Dendritic cell treated with granulocyte-macrophage colony-stimulating factor and Interleukin-4, amounts not matched to agents 40 ng/mL and 50 ng/mL, for 4 days (primary cell): Measurements from ENCODE around the gene ASCL2.

ENCODE experiments used
- H3K27ac Mint-ChIP-seq: one replicate; pipeline ENCODE4 v1.8.0; 2022; ENCODE audit warnings: mild to moderate bottlenecking, mixed read lengths
- H3K27me3 Mint-ChIP-seq: one replicate; pipeline ENCODE4 v1.8.0; 2022; ENCODE audit warnings: mild to moderate bottlenecking, mixed read lengths
- H3K36me3 Mint-ChIP-seq: one replicate; pipeline ENCODE4 v1.8.0; 2022; ENCODE audit warnings: low read depth, mixed read lengths
- H3K4me1 Mint-ChIP-seq: one replicate; pipeline ENCODE4 v1.8.0; 2022; ENCODE audit warnings: low read depth, mixed read lengths
- H3K4me3 Mint-ChIP-seq: one replicate; pipeline ENCODE4 v1.8.0; 2022; ENCODE audit warnings: mild to moderate bottlenecking, moderate library complexity, mixed read lengths
- H3K9me3 Mint-ChIP-seq: one replicate; pipeline ENCODE4 v1.8.0; 2022; ENCODE audit warnings: mixed read lengths
- intact Hi-C: fragments of 100-400 bp; cut with micrococcal nuclease; formaldehyde crosslinking; loops from one replicate; pipeline ENCODE4 v1.15.0; 2022

The ASCL2 gene

GRCh38 chr11:2260491-2261364 is 9.7 kb downstream of the ASCL2 start:
- Mint-ChIP-seq H3K4me3 (no peak overlapping the region), H3K4me1 (peaks cover 14% of the 10 kb centered on the region), H3K36me3 (no peaks in the 10 kb centered on the region), H3K27me3 (peaks cover 32% of the 10 kb centered on the region), H3K27ac (no peak overlapping the region), H3K9me3 (no peaks in the 10 kb centered on the region)
- intact Hi-C loops, result no loop called here

- Mint-ChIP-seq H3K27ac (no peak overlapping the region), H3K4me3 (no peak overlapping the region), H3K27me3 (peaks cover 32% of the 10 kb centered on the region), H3K36me3 (no peaks in the 10 kb centered on the region), H3K4me1 (peaks cover 8% of the 10 kb centered on the region), H3K9me3 (no peaks in the 10 kb centered on the region)
- intact Hi-C loops, result no loop called here
Observed at GRCh38 chr11:2259897-2260451, 10.4 kb downstream of the ASCL2 start.

- H3K27me3 Mint-ChIP-seq, result peaks cover 34% of the 10 kb centered on the region
- peaks cover 2% of the 10 kb centered on the region for H3K4me1 Mint-ChIP-seq
- H3K4me3 Mint-ChIP-seq, result no peak overlapping the region
- no peaks in the 10 kb centered on the region for H3K36me3 Mint-ChIP-seq
- no peak overlapping the region for H3K27ac Mint-ChIP-seq
- no peaks in the 10 kb centered on the region for H3K9me3 Mint-ChIP-seq
- intact Hi-C loops, result no loop called here
Observed at GRCh38 chr11:2259466-2259830, 10.9 kb downstream of the ASCL2 start.

- no peaks in the 10 kb centered on the region for H3K4me1 Mint-ChIP-seq
- H3K4me3 Mint-ChIP-seq, result no peak overlapping the region
- peaks cover 34% of the 10 kb centered on the region for H3K27me3 Mint-ChIP-seq
- no peaks in the 10 kb centered on the region for H3K36me3 Mint-ChIP-seq
- no peak overlapping the region for H3K27ac Mint-ChIP-seq
- H3K9me3 Mint-ChIP-seq, result no peaks in the 10 kb centered on the region
- intact Hi-C loops, result no loop called here
Observed at GRCh38 chr11:2258501-2259465, 11.6 kb downstream of the ASCL2 start.

- no peaks in the 10 kb centered on the region for H3K4me1 Mint-ChIP-seq
- intact Hi-C loops, result no loop called here
- no peak overlapping the region for H3K4me3 Mint-ChIP-seq
- no peaks in the 10 kb centered on the region for H3K9me3 Mint-ChIP-seq
- no peaks in the 10 kb centered on the region for H3K36me3 Mint-ChIP-seq
- H3K27ac Mint-ChIP-seq, result no peak overlapping the region
- peaks cover 34% of the 10 kb centered on the region for H3K27me3 Mint-ChIP-seq
Observed at GRCh38 chr11:2256951-2257700, 13.3 kb downstream of the ASCL2 start.

GRCh38 chr11:2256293-2256913 is 14.0 kb downstream of the ASCL2 start:
- H3K27me3 Mint-ChIP-seq, result peaks cover 30% of the 10 kb centered on the region
- no peak overlapping the region for H3K4me3 Mint-ChIP-seq
- H3K4me1 Mint-ChIP-seq, result no peaks in the 10 kb centered on the region
- no peaks in the 10 kb centered on the region for H3K36me3 Mint-ChIP-seq
- no peaks in the 10 kb centered on the region for H3K9me3 Mint-ChIP-seq
- intact Hi-C loops, result no loop called here
- H3K27ac Mint-ChIP-seq, result no peak overlapping the region

GRCh38 chr11:2252018-2252417 is 18.4 kb downstream of the ASCL2 start:
- H3K36me3 Mint-ChIP-seq, result no peaks in the 10 kb centered on the region
- intact Hi-C loops, result no loop called here
- no peaks in the 10 kb centered on the region for H3K4me1 Mint-ChIP-seq
- peaks cover 29% of the 10 kb centered on the region for H3K27me3 Mint-ChIP-seq
- H3K27ac Mint-ChIP-seq, result no peak overlapping the region
- H3K9me3 Mint-ChIP-seq, result no peaks in the 10 kb centered on the region
- no peak overlapping the region for H3K4me3 Mint-ChIP-seq

GRCh38 chr11:2251138-2251537 is 19.2 kb downstream of the ASCL2 start:
- intact Hi-C loops, result no loop called here
- Mint-ChIP-seq H3K27me3 (peaks cover 26% of the 10 kb centered on the region), H3K27ac (no peak overlapping the region), H3K4me3 (no peak overlapping the region), H3K9me3 (no peaks in the 10 kb centered on the region), H3K4me1 (no peaks in the 10 kb centered on the region), H3K36me3 (no peaks in the 10 kb centered on the region)

- peaks cover 26% of the 10 kb centered on the region for H3K27me3 Mint-ChIP-seq
- H3K4me3 Mint-ChIP-seq, result no peak overlapping the region
- no peaks in the 10 kb centered on the region for H3K4me1 Mint-ChIP-seq
- intact Hi-C loops, result no loop called here
- H3K36me3 Mint-ChIP-seq, result no peaks in the 10 kb centered on the region
- no peaks in the 10 kb centered on the region for H3K9me3 Mint-ChIP-seq
- no peak overlapping the region for H3K27ac Mint-ChIP-seq
Observed at GRCh38 chr11:2250485-2250884, 19.9 kb downstream of the ASCL2 start.

GRCh38 chr11:2250041-2250440 is 20.3 kb downstream of the ASCL2 start:
- H3K27ac Mint-ChIP-seq, result no peak overlapping the region
- intact Hi-C loops, result no loop called here

GRCh38 chr11:2249189-2249916 is 21.0 kb downstream of the ASCL2 start:
- Mint-ChIP-seq H3K4me3 (no peak overlapping the region), H3K36me3 (no peaks in the 10 kb centered on the region)

More at GRCh38 chr11:2250041-2250440, 20.3 kb downstream of the ASCL2 start:
- H3K4me3 Mint-ChIP-seq, result no peak overlapping the region
- no peaks in the 10 kb centered on the region for H3K36me3 Mint-ChIP-seq
- no peaks in the 10 kb centered on the region for H3K4me1 Mint-ChIP-seq
- peaks cover 29% of the 10 kb centered on the region for H3K27me3 Mint-ChIP-seq
- H3K9me3 Mint-ChIP-seq, result no peaks in the 10 kb centered on the region

GRCh38 chr11:2248762-2249161 is 21.6 kb downstream of the ASCL2 start:
- Mint-ChIP-seq H3K27me3 (peaks cover 37% of the 10 kb centered on the region), H3K27ac (no peak overlapping the region), H3K9me3 (no peaks in the 10 kb centered on the region), H3K36me3 (no peaks in the 10 kb centered on the region), H3K4me1 (no peaks in the 10 kb centered on the region), H3K4me3 (no peak overlapping the region)
- intact Hi-C loops, result no loop called here

More at GRCh38 chr11:2249189-2249916, 21.0 kb downstream of the ASCL2 start:
- H3K4me1 Mint-ChIP-seq, result no peaks in the 10 kb centered on the region
- H3K27me3 Mint-ChIP-seq, result peaks cover 33% of the 10 kb centered on the region
- no peak overlapping the region for H3K27ac Mint-ChIP-seq
- intact Hi-C loops, result no loop called here
- no peaks in the 10 kb centered on the region for H3K9me3 Mint-ChIP-seq
